Endothelial cell of umbilical vein (primary cell): ENCODE measurements around the gene ATXN10. TPM values are rescaled to one million over a fixed set of nuclear protein-coding genes. Genes with fewer than 3 reads are reported as not detected.

Experiments used
- BruUV-seq: library from RNA; stranded (reverse); fragments of 400-500 nt; replicated peaks from 2 replicates; lab custom pipeline; 2021; lab: Mats Ljungman, UMichigan
- CTCF ChIA-PET: fragments of 300-600, 350-600 bp; sonication (Branson Sonifier 250); formaldehyde crosslinking; loops from one replicate; lab custom pipeline; 2021; ENCODE audit warnings: antibody characterized with exemption, inconsistent platforms; lab: Charles Lee
- POLR2A ChIA-PET: fragments of 300-600, 350-600 bp; sonication (Branson Sonifier 250); formaldehyde crosslinking; loops from one replicate; lab custom pipeline; 2021; ENCODE audit warnings: antibody characterized with exemption, inconsistent platforms; lab: Charles Lee
- DNase-seq: peaks from one replicate; pipeline ENCODE4 v3.0.0-alpha.2; 2011; ENCODE audit warnings: low read depth, low spot score
- FAIRE-seq: peaks from 2 replicates; lab custom pipeline; 2011; peaks lifted over from hg19 to GRCh38; lab: Jason Lieb, UNC
- H2AFZ ChIP-seq: 2 replicates; pipeline ENCODE4 v1.6.0; 2012; ENCODE audit warnings: low read depth, low read length, control low read depth, inconsistent platforms
- H3K27ac ChIP-seq: 2 replicates; pipeline ENCODE4 v1.5.1; 2011; ENCODE audit warnings: low read depth, mild to moderate bottlenecking, control low read depth, low read length, moderate library complexity; ENCODE audit not compliant: insufficient read depth
- H3K27me3 ChIP-seq, 2 experiments: 2 replicates each; pipeline versions ENCODE4 v1.6.0 to v1.6.1; 2011; ENCODE audit warnings: low read length in 2 of 2, mixed read lengths in 1 of 2; ENCODE audit not compliant: control insufficient read depth in 2 of 2, insufficient read depth in 2 of 2
- H3K36me3 ChIP-seq, 2 experiments: 2 replicates in 1 of 2; 3 replicates in 1 of 2; pipeline ENCODE4 v1.5.1; 2011; ENCODE audit warnings: low read length in 2 of 2, mild to moderate bottlenecking in 1 of 2, moderate library complexity in 1 of 2; ENCODE audit not compliant: control insufficient read depth in 2 of 2, insufficient read depth in 2 of 2; ENCODE audit errors: extremely low read depth in 1 of 2
- H3K4me1 ChIP-seq: 3 replicates; pipeline ENCODE4 v1.5.1; 2011; ENCODE audit warnings: mild to moderate bottlenecking, low read length; ENCODE audit not compliant: control insufficient read depth, insufficient read depth; ENCODE audit errors: extremely low read depth
- H3K4me2 ChIP-seq: 2 replicates; pipeline ENCODE4 v1.6.1; 2011; ENCODE audit warnings: low read length, control low read depth, mixed read lengths; ENCODE audit not compliant: insufficient read depth
- H3K4me3 ChIP-seq, 3 experiments: fragments of 200-600 bp in 1 of 3; sonication (generic), shearing (Covaris generic) in 1 of 3; replicated peaks in 1 of 3; 2 replicates each; pipeline ENCODE4 v1.5.1; 2011 to 2016; ENCODE audit warnings: control low read depth in 3 of 3, low read length in 3 of 3, mild to moderate bottlenecking in 2 of 3, inconsistent platforms in 1 of 3, low read depth in 1 of 3, moderate library complexity in 1 of 3; ENCODE audit not compliant: insufficient read depth in 1 of 3
- H3K79me2 ChIP-seq: 2 replicates; pipeline ENCODE4 v1.6.0; 2012; ENCODE audit warnings: low read length, inconsistent platforms; ENCODE audit not compliant: control insufficient read depth, insufficient read depth
- H3K9ac ChIP-seq: replicated peaks from 2 replicates; pipeline ENCODE3; 2011; ENCODE audit warnings: low read length, control low read depth; ENCODE audit not compliant: insufficient read depth; ENCODE audit errors: extremely low read depth
- H3K9me1 ChIP-seq: replicated peaks from 3 replicates; pipeline ENCODE4 v1.6.0; 2011; ENCODE audit warnings: mild to moderate bottlenecking, low read length; ENCODE audit not compliant: control insufficient read depth, insufficient read depth; ENCODE audit errors: extremely low read depth
- H3K9me3 ChIP-seq: replicated peaks from 2 replicates; pipeline ENCODE4 v1.5.1; 2012; ENCODE audit warnings: low read length, inconsistent platforms; ENCODE audit not compliant: control insufficient read depth, insufficient read depth
- H4K20me1 ChIP-seq: replicated peaks from 2 replicates; pipeline ENCODE3; 2011; ENCODE audit warnings: mild to moderate bottlenecking, low read length; ENCODE audit not compliant: control insufficient read depth, insufficient read depth; ENCODE audit errors: extremely low read depth
- EZH2 ChIP-seq: IDR thresholded peaks from 2 replicates; pipeline ENCODE4 v1.6.1; 2012; ENCODE audit warnings: borderline replicate concordance, low read depth, mild to moderate bottlenecking, moderate library complexity, low read length, inconsistent platforms; ENCODE audit not compliant: severe bottlenecking
- FOS ChIP-seq: IDR thresholded peaks from 2 replicates; pipeline ENCODE4 v1.6.1; 2011; ENCODE audit warnings: mild to moderate bottlenecking, low read length, moderate library complexity, borderline replicate concordance; ENCODE audit not compliant: insufficient read depth
- GATA2 ChIP-seq: IDR thresholded peaks from 2 replicates; pipeline ENCODE4 v1.7.0; 2011; ENCODE audit warnings: low read depth, mild to moderate bottlenecking, moderate library complexity, mixed read lengths, low read length; ENCODE audit not compliant: insufficient read length, insufficient read depth
- JUN ChIP-seq: IDR thresholded peaks from 2 replicates; pipeline ENCODE4 v1.6.1; 2011; ENCODE audit warnings: borderline replicate concordance, low read depth; ENCODE audit not compliant: insufficient read length, insufficient read depth
- MYC ChIP-seq: IDR thresholded peaks from one replicate; pipeline ENCODE4 v1.6.1; 2011; ENCODE audit warnings: mild to moderate bottlenecking, low read depth, low read length
- POLR2A ChIP-seq: IDR thresholded peaks from 2 replicates; pipeline ENCODE4 v1.6.1; 2012; ENCODE audit warnings: low read depth, mild to moderate bottlenecking, control low read depth, low read length
- POLR2AphosphoS5 ChIP-seq: IDR thresholded peaks from 2 replicates; pipeline ENCODE4 v1.6.1; 2012; ENCODE audit warnings: low read depth, mild to moderate bottlenecking, control low read depth, low read length, moderate library complexity; ENCODE audit not compliant: insufficient read depth
- dilution Hi-C: fragments of 300-500 bp; cut with MboI; formaldehyde crosslinking; loops from one replicate; pipeline ENCODE4 v1.15.0; 2019; ENCODE audit warnings: low sequenced_read_pairs; ENCODE audit not compliant: extremely low pct_ligation_motif_present
- intact Hi-C: fragments of 100-400 bp; cut with micrococcal nuclease; formaldehyde crosslinking; loops from one replicate; pipeline ENCODE4 v1.10.0; 2022
- polyA plus RNA-seq, 4 experiments: library from polyadenylated mRNA; depleted of rRNA in 3 of 4; stranded (reverse) in 3 of 4; unstranded in 1 of 4; fragments of >200 nt; gene quantifications; 2 replicates each; pipeline versions ENCODE4 v1.2.1 to v1.2.3, GENCODE V29; 2011 to 2012; ENCODE audit warnings: missing spikeins in 1 of 4
- total RNA-seq: library from RNA; stranded (reverse); gene quantifications from 2 replicates; pipeline ENCODE4 v1.2.3, GENCODE V29; 2021
- TF ChIP-seq, protein P1 (sequence below), 2 donors: IDR thresholded peaks; 1 replicate in 1 of 2; 2 replicates in 1 of 2; pipeline ENCODE4 v1.5.1; 2011; ENCODE audit warnings: low read length in 2 of 2, mild to moderate bottlenecking in 2 of 2, moderate library complexity in 2 of 2, control low read depth in 1 of 2, inconsistent platforms in 1 of 2, low read depth in 1 of 2; ENCODE audit not compliant: insufficient read depth in 1 of 2; ENCODE audit errors: extremely low read depth in 1 of 2
- TF ChIP-seq, protein P2 (sequence below): IDR thresholded peaks from 2 replicates; pipeline ENCODE4 v1.6.1; 2011; ENCODE audit not compliant: insufficient read depth, insufficient read length

ATXN10 gene
- total and polyA plus RNA-seq, 2 donors (not counting 3 experiments of a cell fraction or from before 2014, with no cell fraction given), result 73.2 to 91.9 TPM

DNA sequence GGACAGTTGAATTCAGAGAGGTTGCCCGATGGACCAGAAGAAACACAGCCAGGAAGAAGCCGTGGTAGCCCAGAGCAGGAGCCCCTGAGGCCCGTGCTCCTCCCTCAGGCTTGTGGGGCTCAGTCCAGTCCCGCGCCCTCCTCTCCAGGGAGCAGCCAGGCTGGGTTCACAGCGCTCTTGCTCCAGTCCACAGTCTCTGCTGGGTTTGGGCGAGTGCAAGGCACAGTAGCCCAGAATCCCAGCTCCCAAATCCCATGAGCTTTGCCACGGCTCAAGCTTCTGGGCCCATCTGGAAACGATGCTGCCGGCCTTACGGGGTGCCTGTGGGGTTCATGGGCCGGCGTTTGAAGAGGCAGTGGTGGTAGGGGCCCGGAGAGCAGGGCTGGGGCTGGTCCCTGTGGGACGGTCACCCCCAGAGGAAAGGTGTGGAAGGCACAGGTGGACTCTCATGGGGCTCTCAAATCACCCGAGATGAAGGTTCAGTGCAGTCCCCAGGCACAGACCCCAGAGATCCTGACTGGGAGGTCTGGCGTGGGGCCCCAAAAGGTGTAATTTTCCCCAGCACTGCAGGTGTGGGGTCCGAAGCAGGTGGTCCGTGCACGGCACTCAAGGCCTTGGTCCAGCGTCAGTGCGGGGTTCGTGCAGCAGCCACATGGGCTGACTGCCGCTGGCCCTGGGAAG lies 30.6 kb upstream of the ATXN10 start:
- TF ChIP-seq, protein P1, sequence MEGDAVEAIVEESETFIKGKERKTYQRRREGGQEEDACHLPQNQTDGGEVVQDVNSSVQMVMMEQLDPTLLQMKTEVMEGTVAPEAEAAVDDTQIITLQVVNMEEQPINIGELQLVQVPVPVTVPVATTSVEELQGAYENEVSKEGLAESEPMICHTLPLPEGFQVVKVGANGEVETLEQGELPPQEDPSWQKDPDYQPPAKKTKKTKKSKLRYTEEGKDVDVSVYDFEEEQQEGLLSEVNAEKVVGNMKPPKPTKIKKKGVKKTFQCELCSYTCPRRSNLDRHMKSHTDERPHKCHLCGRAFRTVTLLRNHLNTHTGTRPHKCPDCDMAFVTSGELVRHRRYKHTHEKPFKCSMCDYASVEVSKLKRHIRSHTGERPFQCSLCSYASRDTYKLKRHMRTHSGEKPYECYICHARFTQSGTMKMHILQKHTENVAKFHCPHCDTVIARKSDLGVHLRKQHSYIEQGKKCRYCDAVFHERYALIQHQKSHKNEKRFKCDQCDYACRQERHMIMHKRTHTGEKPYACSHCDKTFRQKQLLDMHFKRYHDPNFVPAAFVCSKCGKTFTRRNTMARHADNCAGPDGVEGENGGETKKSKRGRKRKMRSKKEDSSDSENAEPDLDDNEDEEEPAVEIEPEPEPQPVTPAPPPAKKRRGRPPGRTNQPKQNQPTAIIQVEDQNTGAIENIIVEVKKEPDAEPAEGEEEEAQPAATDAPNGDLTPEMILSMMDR (IDR thresholded peaks at IDR 0.05; ENCODE audit: extremely low read depth in 1 of 2, insufficient read depth in 1 of 2, low read depth in 1 of 2, low read length in 2 of 2), result no peak
- TF ChIP-seq, protein P2, sequence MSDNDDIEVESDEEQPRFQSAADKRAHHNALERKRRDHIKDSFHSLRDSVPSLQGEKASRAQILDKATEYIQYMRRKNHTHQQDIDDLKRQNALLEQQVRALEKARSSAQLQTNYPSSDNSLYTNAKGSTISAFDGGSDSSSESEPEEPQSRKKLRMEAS, result no peak
- no peak for TF ChIP-seq FOS
- TF ChIP-seq MYC, result no peak
- TF ChIP-seq POLR2A, result no peak
- no peak for TF ChIP-seq JUN
- TF ChIP-seq EZH2, result no peak
- TF ChIP-seq GATA2, result no peak
- TF ChIP-seq POLR2AphosphoS5, result no peak
- H3K4me1 ChIP-seq, result peaks cover 13% of the 10 kb centered on the region
- H3K27ac ChIP-seq, result no peak overlapping the region
- FAIRE-seq (no peak), DNase-seq (no peak)
- no peak overlapping the region for H3K4me3 ChIP-seq
- no TSS peak for BruUV-seq
- H3K9ac ChIP-seq, result no peak overlapping the region
- H3K9me3 ChIP-seq, result no peaks in the 10 kb centered on the region
- no peaks in the 10 kb centered on the region for H4K20me1 ChIP-seq
- H3K79me2 ChIP-seq, result no peaks in the 10 kb centered on the region
- H3K4me2 ChIP-seq, result no peak overlapping the region
- POLR2A ChIA-PET, result no interaction called here
- H2AFZ ChIP-seq, result no peak overlapping the region
- no peaks in the 10 kb centered on the region for H3K9me1 ChIP-seq
- CTCF ChIA-PET, result no interaction called here
- H3K36me3 ChIP-seq, result no peaks in the 10 kb centered on the region
- peaks cover 7 to 24% of the 10 kb centered on the region in 2 experiments for H3K27me3 ChIP-seq
- dilution Hi-C loops (no loop called here), intact Hi-C loops (no loop called here)
